OCI-LY3 (cell line): Measurements from ENCODE around the gene AIRE.

Source experiments
- CTCF ChIP-seq: fragments of 200-600, 300-600 bp; sonication (generic); IDR thresholded peaks from 2 replicates; pipeline ENCODE4 v1.5.1; 2014; ENCODE audit warnings: antibody characterized with exemption, low read length, low read depth
- EZH2phosphoT487 ChIP-seq: fragments of 200-600 bp; shearing (Covaris generic); IDR thresholded peaks from 2 replicates; pipeline ENCODE4 v1.6.1; 2018; ENCODE audit warnings: antibody characterized with exemption, mixed run types, low read depth

GRCh38 chr21:44316277-44316900, 30.7 kb downstream of the AIRE start:
- no peak for TF ChIP-seq CTCF
- no peak for TF ChIP-seq EZH2phosphoT487
